Chondrocyte (in vitro differentiated cells): Measurements from ENCODE around the gene GCNT2. TPM values are rescaled to one million over a fixed set of nuclear protein-coding genes. Genes with fewer than 3 reads are reported as not detected.
"Not testable (repeated sequence)": the region's sequence is repeated elsewhere in the genome, so short reads cannot be mapped to it uniquely, and the experiment has no call there.

Experiments
- DNase-seq: peaks from one replicate; pipeline ENCODE4 v3.0.0; 2021; ENCODE audit warnings: mixed read lengths, low spot score
- H3K27ac Mint-ChIP-seq: one replicate; pipeline ENCODE4 v1.8.0; 2021; ENCODE audit warnings: mild to moderate bottlenecking, moderate library complexity, mixed read lengths; ENCODE audit not compliant: unreplicated experiment
- H3K27me3 Mint-ChIP-seq: 2 replicates; pipeline ENCODE4 v1.8.0; 2021; ENCODE audit warnings: low read depth, mixed read lengths
- H3K36me3 Mint-ChIP-seq: 2 replicates; pipeline ENCODE4 v1.8.0; 2021; ENCODE audit warnings: low read depth, mixed read lengths
- H3K4me1 Mint-ChIP-seq: 2 replicates; pipeline ENCODE4 v1.8.0; 2021; ENCODE audit warnings: low read depth, mild to moderate bottlenecking, mixed read lengths
- H3K4me3 Mint-ChIP-seq: one replicate; pipeline ENCODE4 v1.8.0; 2021; ENCODE audit warnings: mild to moderate bottlenecking, moderate library complexity, mixed read lengths; ENCODE audit not compliant: unreplicated experiment
- H3K9me3 Mint-ChIP-seq: 2 replicates; pipeline ENCODE4 v1.8.0; 2021; ENCODE audit warnings: low read depth, mixed read lengths
- CTCF ChIP-seq: fragments of 200-600 bp; sonication (generic); IDR thresholded peaks from 2 replicates; pipeline ENCODE4 v1.5.0; 2021; ENCODE audit warnings: antibody characterized with exemption, mild to moderate bottlenecking, moderate library complexity
- total RNA-seq: library from RNA; stranded (reverse); gene quantifications from 3 replicates; pipeline ENCODE4 v1.2.1, GENCODE V29; 2021

Gene GCNT2
- total RNA-seq, 1 donor from 2014 or later = 0.67 TPM

DNA sequence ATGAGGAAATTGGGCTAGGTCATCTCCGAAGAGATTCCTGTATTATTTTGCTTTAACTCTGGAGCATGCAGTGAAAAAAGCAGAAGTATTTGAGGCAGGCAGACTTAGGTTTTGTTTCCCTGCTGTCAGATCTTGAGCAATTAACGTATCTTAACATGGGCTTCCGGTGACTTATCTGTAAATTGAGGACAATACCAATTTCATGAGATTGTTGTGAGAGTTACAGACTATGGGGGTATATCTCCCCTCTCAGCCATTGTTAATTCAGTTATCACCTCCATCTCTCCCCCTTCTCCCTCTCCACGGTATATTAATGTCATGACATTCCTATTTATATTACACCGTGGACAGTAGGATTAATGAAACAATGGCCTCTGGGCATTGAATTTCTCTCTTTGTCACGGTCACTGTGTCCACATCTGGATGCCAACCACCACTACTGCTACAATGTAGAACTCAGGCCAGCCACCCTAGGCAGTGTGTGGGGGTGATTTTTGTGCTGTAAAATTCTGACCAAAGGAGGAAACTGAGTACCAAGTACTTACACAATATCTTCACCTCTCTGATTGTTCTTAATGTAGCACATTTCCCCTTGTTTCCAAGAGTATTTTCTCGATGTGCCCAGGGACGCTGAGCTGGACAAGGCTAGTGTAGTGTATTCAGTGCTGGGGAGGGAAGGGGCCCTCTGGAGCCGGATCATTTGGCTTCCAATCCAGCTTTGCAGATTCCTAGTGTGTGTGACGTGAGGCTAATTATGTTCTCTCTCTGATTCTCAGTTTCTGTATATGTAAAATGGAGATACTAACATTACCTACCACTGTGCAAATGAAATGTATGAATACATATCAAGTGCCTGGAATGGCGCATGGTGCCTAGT is 77.2 kb downstream of the GCNT2 start:
- Mint-ChIP-seq H3K27ac (no peak overlapping the region), H3K4me1 (no peaks in the 10 kb centered on the region), H3K4me3 (no peak overlapping the region)

DNA sequence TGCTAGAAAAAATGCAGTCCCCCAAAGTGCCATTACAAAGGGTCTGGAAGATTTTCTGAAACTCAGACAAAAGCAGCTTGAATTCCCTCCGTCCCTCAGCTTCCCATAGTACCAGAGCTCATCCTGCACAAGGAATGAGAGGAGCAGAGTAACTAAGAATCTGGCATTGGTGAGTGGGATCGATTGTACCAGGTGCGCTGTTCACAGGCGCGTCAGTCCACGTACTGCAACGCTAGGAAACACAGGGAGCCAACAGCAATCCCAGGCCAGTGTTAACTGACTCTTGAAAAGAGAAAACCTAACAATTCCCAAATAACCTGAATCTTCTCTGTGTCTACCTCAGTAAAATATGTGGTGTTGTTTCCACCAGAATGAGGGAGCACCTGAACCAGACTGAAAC is 77.9 kb downstream of the GCNT2 start:
- H3K4me1 Mint-ChIP-seq = no peaks in the 10 kb centered on the region
- DNase-seq = no peak
- no peaks in the 10 kb centered on the region for H3K9me3 Mint-ChIP-seq
- no peak overlapping the region for H3K4me3 Mint-ChIP-seq
- no peak for TF ChIP-seq CTCF
- peaks cover 32% of the 10 kb centered on the region for H3K27me3 Mint-ChIP-seq
- H3K36me3 Mint-ChIP-seq = no peaks in the 10 kb centered on the region
- H3K27ac Mint-ChIP-seq = no peak overlapping the region

More for the DNA sequence above, 77.2 kb downstream of the GCNT2 start:
- H3K27me3 Mint-ChIP-seq = peaks cover 34% of the 10 kb centered on the region
- no peaks in the 10 kb centered on the region for H3K9me3 Mint-ChIP-seq
- H3K36me3 Mint-ChIP-seq = no peaks in the 10 kb centered on the region
- no peak for DNase-seq
- no peak for TF ChIP-seq CTCF

DNA sequence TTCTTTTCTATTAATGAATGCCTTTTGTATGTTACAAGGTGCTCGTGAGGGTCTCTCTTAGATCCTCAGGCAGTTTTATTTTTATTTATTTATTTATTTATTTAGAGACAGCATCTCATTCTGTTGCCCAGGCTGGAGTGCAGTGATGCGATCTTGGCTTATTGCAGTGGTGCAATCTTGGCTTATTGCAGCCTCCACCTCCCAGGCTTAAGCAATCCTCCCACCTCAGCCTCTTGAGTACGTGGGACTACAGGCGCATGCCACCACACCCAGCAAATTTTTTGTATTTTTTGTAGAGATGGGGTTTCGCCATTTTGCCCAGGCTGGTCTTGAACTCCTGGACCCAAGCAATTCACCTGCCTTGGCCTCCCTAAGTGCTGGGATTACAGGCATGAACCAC is 79.5 kb downstream of the GCNT2 start:
- not testable (repeated sequence) for DNase-seq, H3K9me3 Mint-ChIP-seq, H3K4me1 Mint-ChIP-seq, H3K27ac Mint-ChIP-seq, H3K4me3 Mint-ChIP-seq, H3K36me3 Mint-ChIP-seq
- peaks cover 32% of the 10 kb centered on the region for H3K27me3 Mint-ChIP-seq

GRCh38 chr6:10603219-10603618 is 82.1 kb downstream of the GCNT2 start:
- H3K36me3 Mint-ChIP-seq = no peaks in the 10 kb centered on the region
- H3K4me1 Mint-ChIP-seq = no peaks in the 10 kb centered on the region
- no peak for TF ChIP-seq CTCF
- no peak overlapping the region for H3K4me3 Mint-ChIP-seq
- H3K27me3 Mint-ChIP-seq = peaks cover 30% of the 10 kb centered on the region
- DNase-seq = no peak
- no peaks in the 10 kb centered on the region for H3K9me3 Mint-ChIP-seq
- no peak overlapping the region for H3K27ac Mint-ChIP-seq

DNA sequence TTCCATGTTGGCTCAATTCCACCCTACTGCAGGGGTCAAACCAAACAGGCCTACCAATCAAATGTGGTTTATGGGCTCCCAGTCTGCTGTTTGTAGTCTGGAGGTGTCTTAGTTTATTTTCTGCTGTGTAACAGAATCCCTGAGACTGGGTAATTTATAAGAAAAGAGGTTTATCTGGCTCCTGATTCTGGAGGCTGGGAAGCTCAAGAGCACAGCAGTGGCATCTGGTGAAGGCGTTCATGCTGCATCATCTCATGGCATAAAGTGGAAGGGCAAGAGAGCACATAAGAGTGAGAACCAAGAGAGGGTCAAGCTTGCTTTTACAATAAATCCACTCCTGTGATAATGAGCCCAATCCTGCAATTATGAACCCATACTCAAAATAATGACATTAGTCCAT is 87.9 kb downstream of the GCNT2 start:
- no peak overlapping the region for H3K4me3 Mint-ChIP-seq
- peaks cover 10% of the 10 kb centered on the region for H3K27me3 Mint-ChIP-seq
- DNase-seq = no peak
- H3K36me3 Mint-ChIP-seq = peaks cover 2% of the 10 kb centered on the region
- H3K4me1 Mint-ChIP-seq = peaks cover 28% of the 10 kb centered on the region
- H3K27ac Mint-ChIP-seq = no peak overlapping the region
- peaks cover 3% of the 10 kb centered on the region for H3K9me3 Mint-ChIP-seq
- no peak for TF ChIP-seq CTCF

- peaks cover 30% of the 10 kb centered on the region for H3K4me1 Mint-ChIP-seq
- TF ChIP-seq CTCF = no peak
- DNase-seq = no peak
- H3K4me3 Mint-ChIP-seq = no peak overlapping the region
- H3K9me3 Mint-ChIP-seq = peaks cover 3% of the 10 kb centered on the region
- H3K27me3 Mint-ChIP-seq = peaks cover 10% of the 10 kb centered on the region
- H3K36me3 Mint-ChIP-seq = peaks cover 2% of the 10 kb centered on the region
- no peak overlapping the region for H3K27ac Mint-ChIP-seq
Measured at GRCh38 chr6:10610289-10610688, 89.1 kb downstream of the GCNT2 start.
